HepG2 (cell line): Measurements from ENCODE around the gene TLCD3B. TPM values are rescaled to one million over a fixed set of nuclear protein-coding genes. Genes with fewer than 3 reads are reported as not detected.

Source experiments
- ADNP ChIP-seq: sonication (generic); formaldehyde crosslinking; IDR thresholded peaks from 2 replicates; pipeline ENCODE4 v1.4.0; 2020; ENCODE audit warnings: missing genetic modification reagents
- IKZF5 ChIP-seq: IDR thresholded peaks from 2 replicates; pipeline ENCODE4 v1.6.1; 2018; ENCODE audit warnings: missing genetic modification reagents, mild to moderate bottlenecking, missing compliant biosample characterization
- JUND ChIP-seq: sonication (generic); formaldehyde crosslinking; IDR thresholded peaks from 2 replicates; pipeline ENCODE4 v1.8.0; 2022; ENCODE audit warnings: mild to moderate bottlenecking, missing genetic modification reagents
- KAT7 ChIP-seq: IDR thresholded peaks from 2 replicates; pipeline ENCODE4 v1.6.1; 2018; ENCODE audit warnings: borderline replicate concordance, missing compliant biosample characterization
- KLF16 ChIP-seq, 2 experiments: sonication (generic) in 1 of 2; formaldehyde crosslinking in 1 of 2; IDR thresholded peaks; 2 replicates each; pipeline versions ENCODE4 v1.6.1 to v1.8.0; 2016 to 2023; ENCODE audit warnings: missing genetic modification reagents in 2 of 2, missing compliant biosample characterization in 1 of 2
- MIER2 ChIP-seq: IDR thresholded peaks from 2 replicates; pipeline ENCODE4 v1.6.1; 2016; ENCODE audit warnings: missing biosample characterization, missing genetic modification reagents
- MLX ChIP-seq: IDR thresholded peaks from 2 replicates; pipeline ENCODE4 v1.6.1; 2016
- NFKBIZ ChIP-seq: IDR thresholded peaks from 2 replicates; pipeline ENCODE4 v1.6.1; 2018; ENCODE audit warnings: missing genetic modification reagents, missing compliant biosample characterization
- PAF1 ChIP-seq: IDR thresholded peaks from 2 replicates; pipeline ENCODE4 v1.6.1; 2016; ENCODE audit warnings: missing genetic modification reagents, missing compliant biosample characterization
- PRDM10 ChIP-seq: sonication (generic); formaldehyde crosslinking; IDR thresholded peaks from 2 replicates; pipeline ENCODE4 v1.4.0; 2020; ENCODE audit warnings: low read depth, missing genetic modification reagents
- SMARCE1 ChIP-seq: fragments of 450-650 bp; IDR thresholded peaks from 2 replicates; pipeline ENCODE4 v1.6.1; 2017; ENCODE audit warnings: borderline replicate concordance
- STAT6 ChIP-seq: sonication (generic); formaldehyde crosslinking; IDR thresholded peaks from 2 replicates; pipeline ENCODE4 v1.4.0; 2020; ENCODE audit warnings: missing genetic modification reagents, mild to moderate bottlenecking, borderline replicate concordance
- ZBTB3 ChIP-seq: sonication (generic); formaldehyde crosslinking; IDR thresholded peaks from 2 replicates; pipeline ENCODE4 v1.4.0; 2020; ENCODE audit warnings: low read depth, mild to moderate bottlenecking, moderate library complexity, missing genetic modification reagents, borderline replicate concordance
- ZNF414 ChIP-seq: sonication (generic); formaldehyde crosslinking; IDR thresholded peaks from 2 replicates; pipeline ENCODE4 v1.5.0; 2020; ENCODE audit warnings: missing genetic modification reagents
- ZNF451 ChIP-seq: sonication (generic); formaldehyde crosslinking; IDR thresholded peaks from 2 replicates; pipeline ENCODE4 v1.5.0; 2020; ENCODE audit warnings: mild to moderate bottlenecking, missing genetic modification reagents
- ZNF724P ChIP-seq: sonication (generic); formaldehyde crosslinking; IDR thresholded peaks from 2 replicates; pipeline ENCODE4 v1.8.0; 2022; ENCODE audit warnings: missing genetic modification reagents, borderline replicate concordance
- ZNF773 ChIP-seq: sonication (generic); formaldehyde crosslinking; IDR thresholded peaks from 2 replicates; pipeline ENCODE4 v1.4.0; 2020; ENCODE audit warnings: missing genetic modification reagents, borderline replicate concordance
- ZSCAN21 ChIP-seq: sonication (generic); formaldehyde crosslinking; IDR thresholded peaks from 2 replicates; pipeline ENCODE4 v1.8.0; 2022; ENCODE audit warnings: mild to moderate bottlenecking, missing genetic modification reagents, moderate library complexity, borderline replicate concordance
- ZSCAN29 ChIP-seq: sonication (generic); formaldehyde crosslinking; conservative IDR thresholded peaks from 2 replicates; pipeline ENCODE4 v1.4.0; 2020; ENCODE audit warnings: mild to moderate bottlenecking, missing genetic modification reagents
- polyA plus RNA-seq, 8 experiments: library from polyadenylated mRNA; depleted of rRNA in 3 of 8; stranded (reverse) in 7 of 8; unstranded in 1 of 8; fragments of >200 nt; fragmentation: Illumina TruSeq in 4 of 8; extraction: Trizol in 4 of 8; gene quantifications; 2 replicates each; pipeline versions ENCODE4 v1.2.1 to v1.2.3, GENCODE V29; 2011 to 2016; ENCODE audit warnings: low read depth in 4 of 8, missing spikeins in 1 of 8, mixed read lengths in 1 of 8; ENCODE audit not compliant: insufficient read depth in 1 of 8
- total RNA-seq, 5 experiments: library from RNA; depleted of rRNA; stranded (reverse); fragments of >200 nt; fragmentation: Illumina TruSeq; extraction: Trizol; gene quantifications; 2 replicates each; pipeline ENCODE4 v1.2.3, GENCODE V29; 2016; ENCODE audit warnings: low read depth in 1 of 5

TLCD3B gene
- total and polyA plus RNA-seq, 2 of the 13 experiments (the other 11 are each of a cell fraction or from before 2014, with no cell fraction given): not detected

- 0 out of 2 replicates have a peak, but pooled peaks have one; percentile 34 for TF ChIP-seq PRDM10
- no peak for TF ChIP-seq SMARCE1
- TF ChIP-seq ZSCAN29 (CRISPR knock-in tag): no peak
- no peak for TF ChIP-seq PAF1
- 0 out of 2 replicates have a peak, but pooled peaks have one; percentile 38 for TF ChIP-seq NFKBIZ (CRISPR knock-in tag)
- no peak for TF ChIP-seq ADNP (CRISPR knock-in tag)
- TF ChIP-seq ZNF724P: no peak
- no peak for TF ChIP-seq ZBTB3
- no peak for TF ChIP-seq ZNF773 (CRISPR knock-in tag)
- TF ChIP-seq IKZF5 (CRISPR knock-in tag): peak; percentile 52; the same call in 1 of the 2 replicates
- TF ChIP-seq KAT7 (CRISPR knock-in tag): no peak
- no peak for TF ChIP-seq STAT6 (CRISPR knock-in tag)
- peak; percentile 54; the same call in 1 of the 2 replicates for TF ChIP-seq ZSCAN21 (CRISPR knock-in tag)
- peak; percentile 97 for TF ChIP-seq MIER2 (CRISPR knock-in tag)
- TF ChIP-seq ZNF451 (CRISPR knock-in tag): 0 out of 2 replicates have a peak, but pooled peaks have one; percentile 49
- TF ChIP-seq JUND (CRISPR knock-in tag): 0 out of 2 replicates have a peak, but pooled peaks have one; percentile 11
- TF ChIP-seq MLX (CRISPR knock-in tag): no peak
- no peak for TF ChIP-seq ZNF414
- peak in 1 of 2 experiments; percentile 66; a peak in 2 of 4 replicates for TF ChIP-seq KLF16 (CRISPR knock-in tag; IDR thresholded peaks at IDR 0.05)
These were observed 2.5 kb downstream of the TLCD3B start (continued) for GRCh38 chr16:30028438-30029076.
